C4-2B (cell line): Measurements from ENCODE around the gene FAM3A.

Source experiments
- H3K27ac ChIP-seq: fragments of 450-650 bp; 2 replicates; pipeline ENCODE4 v1.5.1; 2017
- CTCF ChIP-seq: fragments of 450-650 bp; conservative IDR thresholded peaks from 2 replicates; pipeline ENCODE4 v1.5.1; 2017; ENCODE audit warnings: mild to moderate bottlenecking
- ZFX ChIP-seq: fragments of 450-650 bp; IDR thresholded peaks from 2 replicates; pipeline ENCODE4 v1.6.1; 2017

FAM3A gene

GRCh38 chrX:154539077-154539476, 23.0 kb upstream of the FAM3A start:
- peak overlapping the region; percentile 98 for H3K27ac ChIP-seq
- TF ChIP-seq CTCF (no peak), ZFX (no peak)

- H3K27ac ChIP-seq, result no peak overlapping the region
- TF ChIP-seq ZFX (no peak), CTCF (no peak)
Measured at GRCh38 chrX:154535892-154536291, 19.9 kb upstream of the FAM3A start.

- H3K27ac ChIP-seq, result peak overlapping the region; percentile 59
- TF ChIP-seq ZFX, result no peak
- TF ChIP-seq CTCF, result peak; percentile 93
Measured at GRCh38 chrX:154534526-154535322, 18.7 kb upstream of the FAM3A start.

DNA sequence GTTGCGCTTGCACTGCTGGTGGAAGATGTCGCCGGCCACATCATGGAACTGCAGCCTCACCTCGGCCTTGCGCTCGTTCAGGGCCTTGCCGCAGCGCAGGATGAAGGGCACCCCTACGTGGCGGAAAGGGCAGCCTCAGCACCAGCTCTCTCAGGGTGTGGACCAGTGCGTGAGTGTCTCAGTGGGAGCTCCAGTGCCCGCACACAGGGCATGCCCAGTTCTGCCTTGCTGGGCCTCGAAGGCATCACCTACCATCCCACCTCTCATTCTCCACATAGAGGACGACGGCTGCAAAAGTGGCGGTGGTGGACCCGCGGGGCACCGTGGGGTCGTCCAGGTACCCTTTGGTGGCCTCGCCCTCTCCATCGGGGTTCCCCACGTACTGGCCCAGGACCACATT, 16.7 kb upstream of the FAM3A start:
- TF ChIP-seq CTCF (no peak), ZFX (no peak)
- no peak overlapping the region for H3K27ac ChIP-seq

GRCh38 chrX:154531626-154532025, 15.6 kb upstream of the FAM3A start:
- no peak overlapping the region for H3K27ac ChIP-seq
- TF ChIP-seq ZFX, result no peak
- TF ChIP-seq CTCF, result no peak

GRCh38 chrX:154530286-154530685, 14.3 kb upstream of the FAM3A start:
- TF ChIP-seq CTCF, result no peak
- no peak for TF ChIP-seq ZFX
- no peak overlapping the region for H3K27ac ChIP-seq

- no peak overlapping the region for H3K27ac ChIP-seq
Measured at GRCh38 chrX:154529206-154529612, 13.2 kb upstream of the FAM3A start.

More at GRCh38 chrX:154529206-154529612, 13.2 kb upstream of the FAM3A start:
- TF ChIP-seq ZFX, result no peak
- no peak for TF ChIP-seq CTCF
